ENCODE measurements around the gene SCARB2.

DNA sequence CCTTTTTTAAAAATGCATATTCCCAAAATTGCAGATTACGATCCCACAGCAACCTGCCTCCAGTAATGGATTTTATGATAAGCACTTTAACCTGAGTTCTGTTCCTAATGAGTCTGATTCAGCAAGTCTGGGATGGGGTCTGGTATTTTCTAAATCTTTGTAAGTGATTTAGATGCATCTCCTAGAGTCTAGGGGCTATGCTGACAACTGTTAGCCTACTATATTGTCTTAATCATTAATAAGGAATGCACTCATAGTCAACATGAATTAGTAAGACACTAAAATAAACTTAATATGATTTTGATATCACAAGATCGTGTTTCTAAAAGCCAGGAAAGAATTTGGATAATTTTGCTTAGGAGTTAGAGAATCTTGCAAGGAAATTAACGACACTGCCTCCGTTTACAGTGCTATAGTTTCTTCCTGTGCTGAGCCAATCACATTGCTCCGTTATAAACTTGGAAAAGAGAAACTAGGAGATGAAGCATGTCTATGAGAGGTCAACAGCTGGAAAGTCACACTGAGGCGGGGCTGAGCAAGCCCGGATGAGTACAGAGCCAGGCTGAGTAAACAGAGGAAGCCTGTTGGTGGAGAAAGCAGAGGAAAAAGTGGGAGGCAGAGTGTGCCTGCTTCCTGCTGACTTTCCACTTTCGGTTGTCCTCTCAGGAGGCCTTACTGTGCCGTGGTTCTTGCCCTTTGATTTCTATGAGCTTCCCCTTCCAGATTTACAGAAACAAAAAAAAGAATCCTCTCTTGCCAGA, 5.4 kb downstream of the SCARB2 start:
- TF ChIP-seq, protein P1, sequence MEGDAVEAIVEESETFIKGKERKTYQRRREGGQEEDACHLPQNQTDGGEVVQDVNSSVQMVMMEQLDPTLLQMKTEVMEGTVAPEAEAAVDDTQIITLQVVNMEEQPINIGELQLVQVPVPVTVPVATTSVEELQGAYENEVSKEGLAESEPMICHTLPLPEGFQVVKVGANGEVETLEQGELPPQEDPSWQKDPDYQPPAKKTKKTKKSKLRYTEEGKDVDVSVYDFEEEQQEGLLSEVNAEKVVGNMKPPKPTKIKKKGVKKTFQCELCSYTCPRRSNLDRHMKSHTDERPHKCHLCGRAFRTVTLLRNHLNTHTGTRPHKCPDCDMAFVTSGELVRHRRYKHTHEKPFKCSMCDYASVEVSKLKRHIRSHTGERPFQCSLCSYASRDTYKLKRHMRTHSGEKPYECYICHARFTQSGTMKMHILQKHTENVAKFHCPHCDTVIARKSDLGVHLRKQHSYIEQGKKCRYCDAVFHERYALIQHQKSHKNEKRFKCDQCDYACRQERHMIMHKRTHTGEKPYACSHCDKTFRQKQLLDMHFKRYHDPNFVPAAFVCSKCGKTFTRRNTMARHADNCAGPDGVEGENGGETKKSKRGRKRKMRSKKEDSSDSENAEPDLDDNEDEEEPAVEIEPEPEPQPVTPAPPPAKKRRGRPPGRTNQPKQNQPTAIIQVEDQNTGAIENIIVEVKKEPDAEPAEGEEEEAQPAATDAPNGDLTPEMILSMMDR (optimal IDR thresholded peaks at IDR 0.05 in 1 of 3, IDR thresholded peaks at IDR 0.05 in 1 of 3, conservative IDR thresholded peaks at IDR 0.05 in 1 of 3; ENCODE audit: extremely low read depth in 1 of 3, insufficient read depth in 2 of 3, low read length in 3 of 3) = no peak
- TF ChIP-seq EZH2 (IDR thresholded peaks at IDR 0.05; ENCODE audit: low read length) = no peak

Data from keratinocyte (primary cell).